SK-N-SH treated with all-trans-retinoic acid at 6 μM for 48 hours (cell line): ENCODE data around the gene ATP8A2.

Source experiments
- ATAC-seq: fragments of 200-7000 bp; cut with Tn5 transposase; 3 replicates; pipeline ENCODE4 v1.9.1; 2020; ENCODE audit warnings: mild to moderate bottlenecking, moderate library complexity
- BACH2 ChIP-seq: fragments of 250-450 bp; sonication (Bioruptor Pico); IDR thresholded peaks from 2 replicates; pipeline ENCODE4 v1.9.0; 2021; ENCODE audit warnings: mild to moderate bottlenecking, borderline replicate concordance
- CREB5 ChIP-seq: fragments of 250-450 bp; sonication (Bioruptor Pico); IDR thresholded peaks from 2 replicates; pipeline ENCODE4 v1.5.1; 2020; ENCODE audit warnings: low read depth, mild to moderate bottlenecking, moderate library complexity
- CSDC2 ChIP-seq: fragments of 250-450 bp; sonication (Bioruptor Pico); IDR thresholded peaks from 2 replicates; pipeline ENCODE4 v1.5.0; 2020; ENCODE audit warnings: mild to moderate bottlenecking, moderate library complexity
- CSRNP3 ChIP-seq: fragments of 250-450 bp; sonication (Bioruptor Pico); IDR thresholded peaks from 2 replicates; pipeline ENCODE4 v1.5.1; 2021; ENCODE audit warnings: mild to moderate bottlenecking, moderate library complexity
- ESRRG ChIP-seq: fragments of 250-450 bp; sonication (Bioruptor Pico); IDR thresholded peaks from 2 replicates; pipeline ENCODE4 v1.6.1; 2021; ENCODE audit warnings: mild to moderate bottlenecking
- GLIS3 ChIP-seq: fragments of 250-450 bp; sonication (Bioruptor Pico); IDR thresholded peaks from 2 replicates; pipeline ENCODE4 v1.5.0; 2020; ENCODE audit warnings: mild to moderate bottlenecking, moderate library complexity
- ISL1 ChIP-seq: fragments of 250-450 bp; sonication (Bioruptor Pico); IDR thresholded peaks from 2 replicates; pipeline ENCODE4 v2.1.2; 2022; ENCODE audit warnings: mild to moderate bottlenecking, moderate library complexity
- OSR1 ChIP-seq: fragments of 250-450 bp; sonication (Bioruptor Pico); IDR thresholded peaks from 2 replicates; pipeline ENCODE4 v1.8.0; 2022; ENCODE audit warnings: moderate library complexity, mild to moderate bottlenecking, inconsistent platforms
- PPARA ChIP-seq: fragments of 250-450 bp; sonication (Bioruptor Pico); IDR thresholded peaks from 2 replicates; pipeline ENCODE4 v1.5.0; 2020; ENCODE audit warnings: mild to moderate bottlenecking, borderline replicate concordance
- RARB ChIP-seq: fragments of 250-450 bp; sonication (Bioruptor Pico); IDR thresholded peaks from 2 replicates; pipeline ENCODE4 v1.8.0; 2021; ENCODE audit warnings: mild to moderate bottlenecking, moderate library complexity
- SNAI2 ChIP-seq: fragments of 250-450 bp; sonication (Bioruptor Pico); IDR thresholded peaks from 2 replicates; pipeline ENCODE4 v1.5.0; 2020; ENCODE audit warnings: mild to moderate bottlenecking, moderate library complexity
- TCF4 ChIP-seq: fragments of 250-450 bp; sonication (Bioruptor Pico); IDR thresholded peaks from 2 replicates; pipeline ENCODE4 v1.8.0; 2021; ENCODE audit warnings: mild to moderate bottlenecking, moderate library complexity, borderline replicate concordance
- ZC3H10 ChIP-seq: fragments of 250-450 bp; sonication (Bioruptor Pico); IDR thresholded peaks from 2 replicates; pipeline ENCODE4 v1.5.1; 2021; ENCODE audit warnings: mild to moderate bottlenecking, moderate library complexity
- ZFP30 ChIP-seq: fragments of 450-650 bp; formaldehyde crosslinking; IDR thresholded peaks from 2 replicates; pipeline ENCODE4 v1.5.0; 2022; ENCODE audit warnings: mild to moderate bottlenecking, moderate library complexity
- ZNF565 ChIP-seq: fragments of 450-650 bp; formaldehyde crosslinking; conservative IDR thresholded peaks from 2 replicates; pipeline ENCODE4 v1.5.0; 2020; ENCODE audit warnings: low read depth, mild to moderate bottlenecking, moderate library complexity
- ZNF70 ChIP-seq: fragments of 450-650 bp; formaldehyde crosslinking; IDR thresholded peaks from 2 replicates; pipeline ENCODE4 v1.5.0; 2020; ENCODE audit warnings: mild to moderate bottlenecking, moderate library complexity
- ZNF8 ChIP-seq: fragments of 450-650 bp; formaldehyde crosslinking; IDR thresholded peaks from 2 replicates; pipeline ENCODE4 v1.5.0; 2020; ENCODE audit warnings: mild to moderate bottlenecking, moderate library complexity
- TF ChIP-seq, protein P1 (sequence below): fragments of 250-450 bp; sonication (Bioruptor Pico); IDR thresholded peaks from 2 replicates; pipeline ENCODE4 v1.5.0; 2020; ENCODE audit warnings: mild to moderate bottlenecking, moderate library complexity
- TF ChIP-seq, protein P2 (sequence below): fragments of 250-450 bp; sonication (Bioruptor Pico); IDR thresholded peaks from 2 replicates; pipeline ENCODE4 v1.8.0; 2020; ENCODE audit warnings: mild to moderate bottlenecking, moderate library complexity, borderline replicate concordance

ATP8A2 gene

GRCh38 chr13:25420161-25420560, 48.4 kb downstream of the ATP8A2 start:
- no peak for ATAC-seq
- TF ChIP-seq TCF4 (CRISPR knock-in tag) (no peak), PPARA (CRISPR knock-in tag) (no peak), GLIS3 (CRISPR knock-in tag) (no peak), ZNF70 (CRISPR knock-in tag) (no peak), RARB (CRISPR knock-in tag) (no peak), ESRRG (CRISPR knock-in tag) (no peak), CSDC2 (CRISPR knock-in tag) (no peak), ZFP30 (CRISPR knock-in tag) (no peak), BACH2 (no peak), CREB5 (CRISPR knock-in tag) (no peak), ZNF565 (CRISPR knock-in tag) (no peak), ZNF8 (no peak), ISL1 (CRISPR knock-in tag) (no peak), ZC3H10 (CRISPR knock-in tag) (no peak), CSRNP3 (no peak)
- TF ChIP-seq, protein P1, sequence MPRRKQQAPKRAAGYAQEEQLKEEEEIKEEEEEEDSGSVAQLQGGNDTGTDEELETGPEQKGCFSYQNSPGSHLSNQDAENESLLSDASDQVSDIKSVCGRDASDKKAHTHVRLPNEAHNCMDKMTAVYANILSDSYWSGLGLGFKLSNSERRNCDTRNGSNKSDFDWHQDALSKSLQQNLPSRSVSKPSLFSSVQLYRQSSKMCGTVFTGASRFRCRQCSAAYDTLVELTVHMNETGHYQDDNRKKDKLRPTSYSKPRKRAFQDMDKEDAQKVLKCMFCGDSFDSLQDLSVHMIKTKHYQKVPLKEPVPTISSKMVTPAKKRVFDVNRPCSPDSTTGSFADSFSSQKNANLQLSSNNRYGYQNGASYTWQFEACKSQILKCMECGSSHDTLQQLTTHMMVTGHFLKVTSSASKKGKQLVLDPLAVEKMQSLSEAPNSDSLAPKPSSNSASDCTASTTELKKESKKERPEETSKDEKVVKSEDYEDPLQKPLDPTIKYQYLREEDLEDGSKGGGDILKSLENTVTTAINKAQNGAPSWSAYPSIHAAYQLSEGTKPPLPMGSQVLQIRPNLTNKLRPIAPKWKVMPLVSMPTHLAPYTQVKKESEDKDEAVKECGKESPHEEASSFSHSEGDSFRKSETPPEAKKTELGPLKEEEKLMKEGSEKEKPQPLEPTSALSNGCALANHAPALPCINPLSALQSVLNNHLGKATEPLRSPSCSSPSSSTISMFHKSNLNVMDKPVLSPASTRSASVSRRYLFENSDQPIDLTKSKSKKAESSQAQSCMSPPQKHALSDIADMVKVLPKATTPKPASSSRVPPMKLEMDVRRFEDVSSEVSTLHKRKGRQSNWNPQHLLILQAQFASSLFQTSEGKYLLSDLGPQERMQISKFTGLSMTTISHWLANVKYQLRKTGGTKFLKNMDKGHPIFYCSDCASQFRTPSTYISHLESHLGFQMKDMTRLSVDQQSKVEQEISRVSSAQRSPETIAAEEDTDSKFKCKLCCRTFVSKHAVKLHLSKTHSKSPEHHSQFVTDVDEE, result no peak
- TF ChIP-seq, protein P2, sequence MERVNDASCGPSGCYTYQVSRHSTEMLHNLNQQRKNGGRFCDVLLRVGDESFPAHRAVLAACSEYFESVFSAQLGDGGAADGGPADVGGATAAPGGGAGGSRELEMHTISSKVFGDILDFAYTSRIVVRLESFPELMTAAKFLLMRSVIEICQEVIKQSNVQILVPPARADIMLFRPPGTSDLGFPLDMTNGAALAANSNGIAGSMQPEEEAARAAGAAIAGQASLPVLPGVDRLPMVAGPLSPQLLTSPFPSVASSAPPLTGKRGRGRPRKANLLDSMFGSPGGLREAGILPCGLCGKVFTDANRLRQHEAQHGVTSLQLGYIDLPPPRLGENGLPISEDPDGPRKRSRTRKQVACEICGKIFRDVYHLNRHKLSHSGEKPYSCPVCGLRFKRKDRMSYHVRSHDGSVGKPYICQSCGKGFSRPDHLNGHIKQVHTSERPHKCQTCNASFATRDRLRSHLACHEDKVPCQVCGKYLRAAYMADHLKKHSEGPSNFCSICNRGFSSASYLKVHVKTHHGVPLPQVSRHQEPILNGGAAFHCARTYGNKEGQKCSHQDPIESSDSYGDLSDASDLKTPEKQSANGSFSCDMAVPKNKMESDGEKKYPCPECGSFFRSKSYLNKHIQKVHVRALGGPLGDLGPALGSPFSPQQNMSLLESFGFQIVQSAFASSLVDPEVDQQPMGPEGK (CRISPR knock-in tag), result no peak

- no peak for ATAC-seq
- TF ChIP-seq ESRRG (CRISPR knock-in tag) (no peak), TCF4 (CRISPR knock-in tag) (no peak), ISL1 (CRISPR knock-in tag) (no peak), SNAI2 (CRISPR knock-in tag) (no peak), CSRNP3 (no peak), ZFP30 (CRISPR knock-in tag) (no peak), RARB (CRISPR knock-in tag) (no peak), CREB5 (CRISPR knock-in tag) (no peak), OSR1 (CRISPR knock-in tag) (no peak), PPARA (CRISPR knock-in tag) (no peak), CSDC2 (CRISPR knock-in tag) (no peak), BACH2 (no peak)
- TF ChIP-seq, protein P1, result no peak
- TF ChIP-seq, all 23 proteins: peak for 0
Measured at GRCh38 chr13:25421612-25422011, 49.8 kb downstream of the ATP8A2 start.
